GM12892 (cell line): Measurements from ENCODE around the gene LIN28A.

Experiments used
- DNase-seq: peaks from one replicate; pipeline ENCODE4 v3.0.0; 2011; ENCODE audit not compliant: insufficient read length
- FAIRE-seq: peaks from 2 replicates; lab custom pipeline; 2011; peaks lifted over from hg19 to GRCh38; lab: Jason Lieb, UNC
- POLR2A ChIP-seq: IDR thresholded peaks from 2 replicates; pipeline ENCODE4 v1.6.1; 2011; ENCODE audit warnings: low read depth, low read length, control low read depth
- POLR2AphosphoS5 ChIP-seq: IDR thresholded peaks from 2 replicates; pipeline ENCODE4 v1.6.1; 2011; ENCODE audit warnings: low read depth, low read length, control low read depth
- TAF1 ChIP-seq: IDR thresholded peaks from 2 replicates; pipeline ENCODE4 v1.6.1; 2011; ENCODE audit warnings: low read depth, mild to moderate bottlenecking, control low read depth, low read length, borderline replicate concordance

Gene LIN28A

DNA sequence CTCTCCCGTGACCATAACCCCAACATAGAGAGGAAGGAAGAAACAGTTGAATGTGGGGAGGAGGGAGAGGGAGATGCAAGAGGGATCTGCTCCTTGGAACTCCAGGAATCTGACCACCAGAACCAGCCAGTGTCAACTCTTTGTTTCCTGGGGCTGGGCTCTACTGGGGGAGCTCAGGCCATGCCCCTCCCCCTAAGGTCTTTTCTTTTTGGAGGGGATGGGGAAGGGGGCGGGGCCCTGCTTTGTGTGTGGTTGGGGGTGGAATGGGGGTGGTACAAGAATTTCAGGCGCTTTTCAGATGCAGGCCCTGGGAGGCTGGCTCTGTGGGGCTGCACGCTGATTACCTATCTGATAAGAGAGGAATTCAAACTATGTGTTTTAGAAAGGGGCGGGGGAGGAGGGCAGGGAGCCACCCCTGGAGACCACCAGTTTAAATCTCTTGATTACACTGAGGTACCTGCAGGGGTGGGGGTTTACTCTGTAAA lies 8.3 kb downstream of the LIN28A start:
- TF ChIP-seq POLR2A: no peak
- no peak for TF ChIP-seq TAF1
- no peak for TF ChIP-seq POLR2AphosphoS5
- FAIRE-seq (no peak), DNase-seq (no peak)

DNA sequence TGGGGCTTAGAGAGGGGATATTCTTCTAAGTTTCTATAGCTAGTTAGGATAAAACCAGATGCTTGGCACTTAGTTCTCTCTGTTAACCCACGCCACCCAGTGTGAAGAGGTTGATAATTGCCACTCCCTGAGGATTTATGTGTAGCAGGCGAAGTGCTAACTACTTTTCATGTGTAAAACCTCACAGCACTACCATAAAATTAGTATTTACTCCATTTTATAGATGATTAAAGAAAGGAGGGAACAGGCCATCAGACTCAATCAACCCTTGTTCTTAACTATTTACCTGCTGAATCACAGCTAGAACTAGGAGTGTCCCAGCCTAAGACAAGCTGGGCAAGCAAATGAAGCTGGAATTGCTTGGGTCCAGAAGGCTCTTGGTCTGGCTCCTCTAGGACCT lies 8.9 kb downstream of the LIN28A start:
- TF ChIP-seq POLR2AphosphoS5 (no peak), TAF1 (no peak), POLR2A (no peak)
- FAIRE-seq (no peak), DNase-seq (no peak)

- TF ChIP-seq POLR2AphosphoS5: no peak
- no peak for TF ChIP-seq TAF1
- no peak for TF ChIP-seq POLR2A
- FAIRE-seq (no peak), DNase-seq (no peak)
Measured at GRCh38 chr1:26429721-26430120, 19.1 kb downstream of the LIN28A start.

DNA sequence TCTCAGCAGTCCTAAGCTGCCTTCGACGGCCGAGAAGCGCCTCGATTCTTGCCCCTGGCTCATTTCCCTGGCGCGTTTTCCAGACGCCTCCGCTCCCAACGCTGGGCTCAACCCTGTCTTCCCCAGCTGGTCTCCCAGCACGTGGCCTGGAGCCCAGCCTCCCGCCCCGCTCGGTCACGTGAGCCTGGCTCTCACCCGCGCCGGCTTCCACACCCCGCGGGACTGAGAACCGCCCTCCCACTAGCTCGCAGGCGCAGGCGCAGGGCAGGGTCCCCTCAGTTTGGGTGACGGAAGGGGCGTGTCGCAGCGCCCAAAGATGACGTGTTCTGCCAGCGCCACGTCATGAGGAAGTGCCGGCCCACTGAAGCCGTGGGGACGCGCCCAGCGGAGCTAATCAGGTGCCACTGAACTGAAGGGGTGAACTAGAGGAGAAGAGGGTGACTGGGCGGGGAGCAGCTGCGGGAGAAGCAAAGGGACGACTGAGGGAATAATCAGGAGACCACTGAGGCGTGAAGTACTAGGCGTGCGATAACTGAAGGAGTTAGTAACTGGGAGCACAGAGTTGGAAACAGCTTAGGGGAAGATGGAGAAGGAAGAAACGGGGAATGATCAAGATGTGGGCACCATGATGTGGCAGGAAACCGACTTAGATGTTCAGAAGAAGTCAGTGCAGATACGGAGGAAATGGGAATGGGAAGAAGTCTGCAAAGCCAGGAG lies 21.5 kb downstream of the LIN28A start, which contains the start of gene DHDDS:
Gene DHDDS, plus strand, starts transcription at position 343 of the 717 bp plus-strand sequence. CDS start 625 bp downstream, outside the sequence.
- peak; percentile 99 for FAIRE-seq
- TF ChIP-seq TAF1: peak; percentile 71; the same call in 1 of the 2 replicates
- peak; percentile 94 for TF ChIP-seq POLR2AphosphoS5
- TF ChIP-seq POLR2A: peak; percentile 88
- peak; percentile 93 for DNase-seq

DNA sequence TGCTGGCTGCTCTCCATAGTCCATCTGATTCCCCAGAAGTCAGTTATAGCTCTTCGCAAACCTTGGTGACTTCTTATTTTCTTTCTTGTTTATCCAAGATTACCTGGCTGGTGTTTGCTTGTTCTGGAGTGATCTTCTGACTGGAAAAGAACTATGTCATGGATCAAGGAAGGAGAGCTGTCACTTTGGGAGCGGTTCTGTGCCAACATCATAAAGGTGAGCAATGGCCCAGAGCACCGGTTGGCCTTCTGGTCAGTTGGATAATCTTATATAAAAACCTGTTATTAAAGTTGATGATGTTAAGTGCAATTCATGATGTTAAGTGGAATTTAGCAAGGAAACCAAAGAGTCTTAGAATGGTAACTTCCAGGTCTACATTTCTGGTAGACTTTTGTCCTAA lies 22.2 kb downstream of the LIN28A start:
- FAIRE-seq (no peak), DNase-seq (no peak)
- TF ChIP-seq POLR2AphosphoS5 (no peak), TAF1 (no peak), POLR2A (no peak)

DNA sequence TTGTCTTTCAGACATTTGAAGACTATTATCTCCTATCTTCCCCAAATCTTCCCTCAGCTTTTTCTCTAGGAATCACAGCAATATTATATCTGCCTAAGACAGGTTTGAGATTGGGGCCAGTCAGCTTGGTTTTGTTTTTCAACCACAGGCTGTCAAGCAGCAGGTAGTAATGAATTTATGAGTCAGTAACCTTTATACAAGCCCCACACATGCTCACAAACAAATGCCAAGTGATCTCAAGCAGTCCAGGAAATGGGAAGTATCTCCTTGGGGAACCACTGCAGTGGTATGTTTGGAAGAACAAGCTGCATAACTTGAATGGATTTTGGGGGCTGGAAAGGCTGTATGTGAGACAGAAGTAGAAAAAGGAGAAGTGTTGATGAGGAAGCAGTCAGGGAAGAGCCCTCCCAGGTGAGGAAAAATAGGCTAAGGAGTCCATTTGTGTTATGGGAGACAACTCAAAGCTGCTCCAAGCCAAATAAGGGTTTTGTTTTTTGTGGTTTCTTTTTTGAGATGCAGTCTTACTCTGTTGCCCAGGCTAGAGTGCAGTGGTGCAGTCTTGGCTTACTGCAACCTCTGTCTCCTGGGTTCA lies 23.6 kb downstream of the LIN28A start:
- DNase-seq: no peak
- TF ChIP-seq POLR2A (no peak), POLR2AphosphoS5 (no peak), TAF1 (no peak)
- no peak for FAIRE-seq

DNA sequence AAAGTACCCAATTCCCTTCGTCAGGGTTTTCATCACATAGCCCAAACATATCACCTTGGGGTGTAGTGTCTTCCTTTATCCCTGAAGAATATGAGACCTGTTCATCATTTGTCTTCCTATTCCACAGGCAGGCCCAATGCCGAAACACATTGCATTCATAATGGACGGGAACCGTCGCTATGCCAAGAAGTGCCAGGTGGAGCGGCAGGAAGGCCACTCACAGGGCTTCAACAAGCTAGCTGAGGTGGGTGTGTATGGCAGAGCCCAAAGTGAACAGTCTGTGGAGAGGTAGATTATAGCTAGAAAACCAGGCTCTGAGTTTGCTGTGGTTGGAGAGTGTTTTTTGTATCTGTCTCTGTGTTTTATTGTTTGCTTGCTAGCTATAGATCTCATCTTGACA lies 27.4 kb downstream of the LIN28A start:
- TF ChIP-seq TAF1: no peak
- TF ChIP-seq POLR2AphosphoS5: no peak
- TF ChIP-seq POLR2A: no peak
- peak; percentile 76 for FAIRE-seq
- DNase-seq: no peak

DNA sequence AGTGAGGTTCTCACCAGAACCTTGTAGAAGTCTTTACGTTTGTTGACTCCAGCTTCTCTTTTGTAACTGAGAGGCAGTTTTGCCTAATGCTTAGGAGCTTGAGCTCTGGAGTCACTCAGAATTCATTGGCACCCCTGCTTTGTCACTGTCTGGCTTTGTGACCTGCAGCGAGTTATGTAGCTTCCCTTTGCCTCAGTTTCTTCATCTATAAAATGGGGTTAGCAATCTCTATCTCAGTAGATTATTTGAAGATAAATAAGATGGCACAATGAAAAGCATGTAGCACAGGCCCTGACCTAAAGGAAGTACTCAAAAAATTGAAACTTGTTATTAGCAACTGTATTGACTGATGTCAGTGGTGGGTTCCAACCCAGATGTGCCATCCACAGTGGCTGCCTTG lies 29.6 kb downstream of the LIN28A start:
- DNase-seq (no peak), FAIRE-seq (no peak)
- TF ChIP-seq TAF1: no peak
- TF ChIP-seq POLR2A: no peak
- TF ChIP-seq POLR2AphosphoS5: no peak

GRCh38 chr1:26449868-26450267 lies 39.3 kb downstream of the LIN28A start:
- TF ChIP-seq TAF1 (no peak), POLR2AphosphoS5 (no peak), POLR2A (no peak)
- no peak for DNase-seq
- no peak for FAIRE-seq

DNA sequence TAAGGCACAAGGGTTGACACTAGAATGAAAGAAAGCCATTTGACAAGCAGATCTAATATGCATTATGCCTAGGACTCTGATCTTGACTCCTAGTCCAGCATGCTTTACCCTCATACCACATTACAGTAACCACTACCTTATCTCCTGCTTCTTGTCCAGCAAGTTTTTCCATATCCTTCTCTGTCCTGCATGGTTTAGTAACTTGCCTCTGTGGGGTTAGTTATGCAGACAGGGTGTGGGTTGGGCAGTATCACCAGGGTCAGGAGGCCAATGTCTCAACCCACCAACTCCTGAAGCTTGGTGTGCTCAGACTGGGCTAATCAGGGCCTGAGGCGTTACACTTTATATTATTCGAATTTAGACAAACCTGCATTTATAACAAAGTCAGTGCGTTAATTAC lies 40.3 kb downstream of the LIN28A start:
- TF ChIP-seq POLR2AphosphoS5: no peak
- no peak for TF ChIP-seq POLR2A
- no peak for TF ChIP-seq TAF1
- no peak for DNase-seq
- no peak for FAIRE-seq

DNA sequence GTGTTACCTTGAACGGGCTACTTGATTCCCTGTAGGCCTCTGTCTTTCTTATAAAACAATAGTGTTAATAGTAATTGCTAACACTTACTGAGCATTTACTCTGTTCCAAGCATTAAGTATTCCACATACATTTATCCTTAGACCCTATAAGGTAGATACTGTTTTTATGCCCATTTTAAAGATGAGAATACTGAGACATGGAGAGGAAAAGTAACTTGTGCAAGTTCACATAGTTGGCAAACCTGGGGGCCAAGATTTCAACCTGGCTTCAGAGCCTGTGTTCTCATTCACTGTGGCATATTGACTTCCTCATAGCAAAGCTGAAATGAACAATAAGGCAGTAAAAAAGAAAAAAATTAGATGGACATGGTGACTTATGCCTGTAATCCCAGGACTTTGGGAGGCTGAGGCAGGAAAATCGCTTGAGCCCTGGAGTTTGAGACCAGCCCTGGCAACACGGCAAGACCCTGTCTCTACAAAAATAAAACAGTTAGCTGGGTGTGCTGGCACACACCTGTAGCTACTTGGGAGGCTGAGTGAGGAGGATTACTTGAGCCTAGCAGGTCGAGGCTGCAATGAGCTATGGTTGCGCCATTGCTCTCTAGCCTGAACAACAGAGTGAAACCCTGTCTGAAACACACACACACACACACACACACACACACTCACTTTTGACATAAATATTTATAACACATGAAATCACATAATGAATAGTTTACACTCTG lies 42.0 kb downstream of the LIN28A start:
- no peak for DNase-seq
- FAIRE-seq: no peak
- TF ChIP-seq POLR2A: no peak

- no peak for TF ChIP-seq TAF1
- TF ChIP-seq POLR2AphosphoS5: no peak
- no peak for TF ChIP-seq POLR2A
Measured at GRCh38 chr1:26459148-26459547, 48.5 kb downstream of the LIN28A start.

GRCh38 chr1:26459573-26460031 lies 49.0 kb downstream of the LIN28A start:
- TF ChIP-seq POLR2A: no peak
- no peak for TF ChIP-seq POLR2AphosphoS5
- TF ChIP-seq TAF1: no peak
- DNase-seq (no peak), FAIRE-seq (no peak)

More at GRCh38 chr1:26459148-26459547, 48.5 kb downstream of the LIN28A start:
- DNase-seq: no peak
- no peak for FAIRE-seq
